SK-N-SH (cell line): ENCODE data around the gene SLC25A18. TPM values are rescaled to one million over a fixed set of nuclear protein-coding genes. Genes with fewer than 3 reads are reported as not detected.

ENCODE experiments used
- CTCF ChIA-PET: fragments of 300-600, 350-600 bp; formaldehyde crosslinking; extraction: SDS; loops from one replicate; lab custom pipeline; 2021; lab: Yijun Ruan, JAX
- POLR2A ChIA-PET: fragments of 350-600 bp; sonication (Branson Sonifier 250); formaldehyde crosslinking; extraction: SDS; loops from one replicate; lab custom pipeline; 2020; ENCODE audit warnings: antibody characterized with exemption, inconsistent platforms; lab: Yijun Ruan, JAX
- DNase-seq: peaks from one replicate; pipeline ENCODE4 v3.0.0; 2012
- H2AFZ ChIP-seq: fragments of 200-600 bp; sonication (generic); 2 replicates; pipeline ENCODE4 v1.8.1; 2016; ENCODE audit warnings: antibody characterized with exemption, mild to moderate bottlenecking, low read depth
- H3F3A ChIP-seq: fragments of 200-600 bp; sonication (generic); replicated peaks from 2 replicates; pipeline ENCODE3; 2016; ENCODE audit warnings: antibody characterized with exemption, mild to moderate bottlenecking; ENCODE audit not compliant: insufficient read depth
- H3K27ac ChIP-seq, 2 experiments: fragments of 200-500 bp in 1 of 2; fragments of 200-600 bp in 1 of 2; sonication (Bioruptor generic) in 1 of 2; sonication (generic), shearing (Covaris generic) in 1 of 2; 2 replicates each; pipeline versions ENCODE4 v1.5.1 to v1.6.1; 2014 to 2016; ENCODE audit warnings: low read depth in 2 of 2, inconsistent platforms in 1 of 2, low read length in 1 of 2, mild to moderate bottlenecking in 1 of 2, mixed read lengths in 1 of 2
- H3K27me3 ChIP-seq: fragments of 200-600 bp; sonication (generic), shearing (Covaris generic); 2 replicates; pipeline ENCODE4 v1.6.1; 2016; ENCODE audit warnings: mixed run types; ENCODE audit not compliant: insufficient read depth
- H3K36me3 ChIP-seq, 2 experiments: fragments of 200-500 bp in 1 of 2; fragments of 200-600 bp in 1 of 2; sonication (Bioruptor generic) in 1 of 2; sonication (generic) in 1 of 2; replicated peaks in 1 of 2; 2 replicates each; pipeline versions ENCODE3 to v1.5.1; 2014 to 2016; ENCODE audit warnings: low read length in 1 of 2, mild to moderate bottlenecking in 1 of 2; ENCODE audit not compliant: insufficient read depth in 2 of 2, control insufficient read depth in 1 of 2
- H3K4me1 ChIP-seq, 2 experiments: fragments of 200-500 bp in 1 of 2; fragments of 200-600 bp in 1 of 2; sonication (Bioruptor generic) in 1 of 2; sonication (generic), shearing (Covaris generic) in 1 of 2; 2 replicates each; pipeline versions ENCODE4 v1.5.1 to v1.6.1; 2014 to 2016; ENCODE audit warnings: low read depth in 1 of 2, low read length in 1 of 2, mixed run types in 1 of 2; ENCODE audit not compliant: insufficient read depth in 2 of 2, control insufficient read depth in 1 of 2
- H3K4me2 ChIP-seq: fragments of 200-600 bp; sonication (generic), shearing (Covaris generic); 2 replicates; pipeline ENCODE4 v1.6.1; 2017; ENCODE audit warnings: mixed run types
- H3K4me3 ChIP-seq, 2 experiments: fragments of 200-500 bp in 1 of 2; fragments of 200-600 bp in 1 of 2; sonication (Bioruptor generic) in 1 of 2; sonication (generic), shearing (Covaris generic) in 1 of 2; 2 replicates each; pipeline versions ENCODE4 v1.5.1 to v1.8.1; 2014 to 2016; ENCODE audit warnings: low read depth in 2 of 2, inconsistent platforms in 1 of 2, low read length in 1 of 2, mild to moderate bottlenecking in 1 of 2, mixed read lengths in 1 of 2, moderate library complexity in 1 of 2
- H3K79me2 ChIP-seq: fragments of 200-600 bp; sonication (generic); 2 replicates; pipeline ENCODE4 v1.8.1; 2017; ENCODE audit warnings: mild to moderate bottlenecking; ENCODE audit not compliant: insufficient read depth
- H3K9ac ChIP-seq: fragments of 200-600 bp; sonication (generic); 2 replicates; pipeline ENCODE4 v1.6.1; 2017; ENCODE audit warnings: mixed run types
- H3K9me2 ChIP-seq: fragments of 200-600 bp; sonication (generic); 2 replicates; pipeline ENCODE4 v1.6.1; 2017; ENCODE audit warnings: mixed run types
- H3K9me3 ChIP-seq: fragments of 200-600 bp; sonication (generic); 2 replicates; pipeline ENCODE4 v1.6.1; 2017; ENCODE audit warnings: mixed run types, mild to moderate bottlenecking, moderate library complexity
- H4K20me1 ChIP-seq: fragments of 200-600 bp; sonication (generic); 2 replicates; pipeline ENCODE4 v1.6.1; 2017; ENCODE audit warnings: mild to moderate bottlenecking, mixed run types; ENCODE audit not compliant: insufficient read depth
- CHD2 ChIP-seq: fragments of 150-350 bp; IDR thresholded peaks from 2 replicates; pipeline ENCODE4 v1.6.1; 2018; ENCODE audit warnings: low read length; ENCODE audit not compliant: partially characterized antibody
- ELF1 ChIP-seq: IDR thresholded peaks from 2 replicates; pipeline ENCODE4 v1.4.0; 2012
- EP300 ChIP-seq, 2 experiments: IDR thresholded peaks; 2 replicates each; pipeline versions ENCODE4 v1.4.0 to v1.6.1; 2012; ENCODE audit warnings: borderline replicate concordance in 1 of 2, low read depth in 1 of 2, low read length in 1 of 2
- FOSL2 ChIP-seq: IDR thresholded peaks from 2 replicates; pipeline ENCODE4 v1.4.0; 2012; ENCODE audit warnings: low read depth, mild to moderate bottlenecking, moderate library complexity, borderline replicate concordance
- FOXM1 ChIP-seq: IDR thresholded peaks from 2 replicates; pipeline ENCODE4 v1.4.0; 2012; ENCODE audit warnings: low read depth, mild to moderate bottlenecking
- GABPA ChIP-seq: IDR thresholded peaks from 2 replicates; pipeline ENCODE4 v1.4.0; 2012; ENCODE audit warnings: low read depth, mild to moderate bottlenecking
- GATA2 ChIP-seq: sonication (generic); formaldehyde crosslinking; IDR thresholded peaks from 2 replicates; pipeline ENCODE4 v1.5.0; 2020; ENCODE audit warnings: mild to moderate bottlenecking, missing genetic modification reagents
- JUND ChIP-seq: IDR thresholded peaks from 2 replicates; pipeline ENCODE4 v1.4.0; 2012
- MAX ChIP-seq: IDR thresholded peaks from 2 replicates; pipeline ENCODE4 v1.4.0; 2012; ENCODE audit warnings: low read depth
- MEF2A ChIP-seq: IDR thresholded peaks from 2 replicates; pipeline ENCODE4 v1.4.0; 2012; ENCODE audit warnings: low read depth, borderline replicate concordance
- MXI1 ChIP-seq: IDR thresholded peaks from 2 replicates; pipeline ENCODE4 v1.6.1; 2012; ENCODE audit warnings: mild to moderate bottlenecking, low read depth, low read length, improper control_type of control experiment
- NFIC ChIP-seq: IDR thresholded peaks from 2 replicates; pipeline ENCODE4 v1.4.0; 2012; ENCODE audit warnings: borderline replicate concordance
- RAD21 ChIP-seq: IDR thresholded peaks from 2 replicates; pipeline ENCODE4 v1.6.1; 2012; ENCODE audit warnings: mild to moderate bottlenecking, low read length
- REST ChIP-seq: IDR thresholded peaks from 2 replicates; pipeline ENCODE4 v1.6.1; 2012; ENCODE audit warnings: mild to moderate bottlenecking, low read depth, low read length, moderate library complexity
- SIN3A ChIP-seq: IDR thresholded peaks from 2 replicates; pipeline ENCODE4 v1.6.1; 2012; ENCODE audit warnings: low read depth, mild to moderate bottlenecking, low read length, moderate library complexity, borderline replicate concordance
- SMC3 ChIP-seq: IDR thresholded peaks from 2 replicates; pipeline ENCODE4 v1.6.1; 2012; ENCODE audit warnings: low read depth, low read length, improper control_type of control experiment
- TAF1 ChIP-seq: IDR thresholded peaks from 2 replicates; pipeline ENCODE4 v1.6.1; 2012; ENCODE audit warnings: low read depth, mild to moderate bottlenecking, low read length, moderate library complexity, borderline replicate concordance
- USF1 ChIP-seq: IDR thresholded peaks from 2 replicates; pipeline ENCODE4 v1.4.0; 2012; ENCODE audit warnings: low read depth, borderline replicate concordance
- USF2 ChIP-seq: fragments of 150-350 bp; IDR thresholded peaks from 2 replicates; pipeline ENCODE4 v1.6.1; 2017; ENCODE audit warnings: antibody characterized with exemption, low read length, low read depth, borderline replicate concordance
- YY1 ChIP-seq: IDR thresholded peaks from 2 replicates; pipeline ENCODE4 v1.4.0; 2012; ENCODE audit warnings: low read depth, mild to moderate bottlenecking
- WGBS: methylation state at CpG from one replicate; pipeline ENCODE4 v1.1.6; 2017; ENCODE audit warnings: low lambda C conversion rate; 5-methylcytosine and 5-hydroxymethylcytosine counted together
- polyA plus RNA-seq, 3 experiments: library from polyadenylated mRNA; depleted of rRNA; stranded (reverse); fragments of >200 nt; gene quantifications; 2 replicates each; pipeline ENCODE4 v1.2.3, GENCODE V29; 2012

SLC25A18 gene
- polyA plus RNA-seq, 1 of the 3 experiments (the other 2 are of a cell fraction), result 0.02 TPM

GRCh38 chr22:17578136-17578754 is 14.9 kb downstream of the SLC25A18 start:
- Histone ChIP-seq H3K36me3 (no peaks in the 10 kb centered on the region), H3K4me3 (no peak overlapping the region), H3F3A (no peaks in the 10 kb centered on the region), H3K9me2 (no peaks in the 10 kb centered on the region), H3K9ac (no peak overlapping the region), H4K20me1 (no peaks in the 10 kb centered on the region), H3K27ac (no peak overlapping the region), H3K4me1 (no peaks in the 10 kb centered on the region), H3K79me2 (no peaks in the 10 kb centered on the region), H3K27me3 (no peaks in the 10 kb centered on the region), H3K9me3 (no peaks in the 10 kb centered on the region), H3K4me2 (no peak overlapping the region), H2AFZ (no peak overlapping the region)
- WGBS, result 78% methylated on average over 11 of the region's 11 CpGs
- DNase-seq, result no peak
- CTCF ChIA-PET, result interaction anchor here (1.0 to 1.6 kb wide), 2 partner anchors 10 to 20 kb away, joined by 4 to 8 read pairs; no protein-coding TSS in a partner anchor
- no peak for TF ChIP-seq FOSL2
- TF ChIP-seq EP300 (IDR thresholded peaks at IDR 0.05; ENCODE audit: borderline replicate concordance in 1 of 2, low read depth in 1 of 2, low read length in 1 of 2), result no peak
- TF ChIP-seq YY1, result no peak
- no peak for TF ChIP-seq MXI1
- TF ChIP-seq JUND, result no peak
- TF ChIP-seq USF1, result no peak
- TF ChIP-seq USF2, result no peak
- POLR2A ChIA-PET, result no interaction called here

- no peak for DNase-seq
- Histone ChIP-seq H3K4me1 (no peaks in the 10 kb centered on the region), H3K27ac (no peak overlapping the region), H2AFZ (no peak overlapping the region), H3F3A (no peaks in the 10 kb centered on the region), H3K4me3 (no peak overlapping the region), H3K36me3 (no peaks in the 10 kb centered on the region), H3K9me3 (no peaks in the 10 kb centered on the region), H3K9me2 (no peaks in the 10 kb centered on the region), H3K27me3 (no peaks in the 10 kb centered on the region), H3K79me2 (no peaks in the 10 kb centered on the region), H4K20me1 (no peaks in the 10 kb centered on the region), H3K4me2 (no peak overlapping the region), H3K9ac (no peak overlapping the region)
- WGBS, result 84% methylated on average over 12 of the region's 14 CpGs
- CTCF ChIA-PET, result interaction anchor here (1.0 kb wide), 1 partner anchor 9 kb away, joined by 4 read pairs; no protein-coding TSS in a partner anchor
- POLR2A ChIA-PET, result no interaction called here
- TF ChIP-seq CHD2, result no peak
- TF ChIP-seq MEF2A, result no peak
- TF ChIP-seq GABPA, result no peak
- TF ChIP-seq EP300 (IDR thresholded peaks at IDR 0.05; ENCODE audit: borderline replicate concordance in 1 of 2, low read depth in 1 of 2, low read length in 1 of 2), result no peak
- no peak for TF ChIP-seq FOXM1
- no peak for TF ChIP-seq USF2
- no peak for TF ChIP-seq SMC3
- no peak for TF ChIP-seq NFIC
- no peak for TF ChIP-seq ELF1
- no peak for TF ChIP-seq SIN3A
- no peak for TF ChIP-seq MAX
- no peak for TF ChIP-seq TAF1
- TF ChIP-seq YY1, result no peak
- no peak for TF ChIP-seq MXI1
- TF ChIP-seq GATA2 (CRISPR knock-in tag), result no peak
- no peak for TF ChIP-seq RAD21
- no peak for TF ChIP-seq REST
Observed at GRCh38 chr22:17579535-17579981, 16.3 kb downstream of the SLC25A18 start.
